Upper lobe of left lung (tissue), 6 donors: ENCODE measurements around the gene NUP98. TPM values are rescaled to one million over a fixed set of nuclear protein-coding genes. Genes with fewer than 3 reads are reported as not detected.

Source experiments
- ATAC-seq, 2 donors: fragments of 200-7000 bp; cut with Tn5 transposase; one replicate each; pipeline ENCODE4 v1.9.1; 2022; ENCODE audit warnings: mild to moderate bottlenecking in 2 of 2, moderate library complexity in 2 of 2; ENCODE audit not compliant: low FRiP score in 2 of 2
- DNase-seq, 2 donors: peaks; one replicate each; pipeline ENCODE4 v3.0.0-alpha.2; 2019 to 2020
- H3K27ac ChIP-seq, 4 donors: fragments of 200-600 bp; sonication (generic); one replicate each; pipeline ENCODE4 v1.5.1; 2016 to 2019
- H3K27me3 ChIP-seq, 4 donors: fragments of 200-600 bp; sonication (generic); one replicate each; pipeline ENCODE4 v1.5.1; 2017 to 2019
- H3K36me3 ChIP-seq, 4 donors: fragments of 200-600 bp; sonication (generic); one replicate each; pipeline ENCODE4 v1.5.1; 2016 to 2019
- H3K4me1 ChIP-seq, 4 donors: fragments of 200-600 bp; sonication (generic); one replicate each; pipeline ENCODE4 v1.5.1; 2018 to 2019
- H3K4me3 ChIP-seq, 4 donors: fragments of 200-600 bp; sonication (generic); one replicate each; pipeline ENCODE4 v1.5.1; 2017 to 2019; ENCODE audit warnings: mild to moderate bottlenecking in 2 of 4, moderate library complexity in 1 of 4
- H3K9me3 ChIP-seq, 4 donors: fragments of 200-600 bp; sonication (generic); one replicate each; pipeline ENCODE4 v1.5.1; 2018 to 2019
- CTCF ChIP-seq, 6 experiments: fragments of 450-650 bp in 4 of 6; fragments of 200-600 bp in 2 of 6; sonication (generic) in 2 of 6; IDR thresholded peaks; one replicate each; pipeline ENCODE4 v1.5.1; 2016 to 2019; ENCODE audit warnings: antibody characterized with exemption in 6 of 6
- EP300 ChIP-seq, 4 donors: sonication (generic); formaldehyde crosslinking; IDR thresholded peaks; one replicate each; pipeline ENCODE4 v1.5.1; 2017; ENCODE audit warnings: antibody characterized with exemption in 4 of 4, control low read depth in 2 of 4
- POLR2A ChIP-seq, 4 donors: fragments of 450-650 bp; IDR thresholded peaks; one replicate each; pipeline ENCODE4 v1.5.1; 2016 to 2017; ENCODE audit warnings: antibody characterized with exemption in 4 of 4, mild to moderate bottlenecking in 2 of 4
- POLR2AphosphoS5 ChIP-seq, 2 donors: sonication (generic); formaldehyde crosslinking; IDR thresholded peaks; one replicate each; pipeline ENCODE4 v1.5.1; 2017; ENCODE audit warnings: antibody characterized with exemption in 2 of 2
- WGBS, 2 donors: methylation state at CpG; one replicate each; pipeline ENCODE4 v1.1.5; 2017 to 2018; 5-methylcytosine and 5-hydroxymethylcytosine counted together
- total RNA-seq, 6 donors: library from RNA; depleted of rRNA in 4 of 6; stranded (reverse); fragments of >200 nt in 4 of 6; gene quantifications; one replicate each; pipeline versions ENCODE4 v1.1.0 to v1.2.1, GENCODE V29; 2016 to 2021
- donor health status: DM: no; HTN: no; CAD: no; lungs with moderate emphysema.
- donor health status: DM: no; HTN: yes; CAD: no; lungs with severe emphysema.

NUP98 gene
- total RNA-seq, 6 donors from 2014 or later, result 66.6 to 127 (median 86.1) TPM

- 71 to 85% methylated on average over 8 to 9 of the region's 9 CpGs for WGBS, 2 donors
- H3K27ac ChIP-seq, result no peak within 1 kb of the TSS
- TF ChIP-seq CTCF (IDR thresholded peaks at IDR 0.05), result no peak
- TF ChIP-seq POLR2A (IDR thresholded peaks at IDR 0.05), result no peak
- TF ChIP-seq POLR2AphosphoS5 (IDR thresholded peaks at IDR 0.05), result no peak
- TF ChIP-seq EP300 (IDR thresholded peaks at IDR 0.05), result no peak
- no peak for DNase-seq
- no peak within 1 kb of the TSS for H3K4me3 ChIP-seq
- ATAC-seq, result peak in 1 of 2 donors; percentile 2
- H3K27me3 ChIP-seq, result no peaks in the 10 kb centered on the region
- no peaks in the 10 kb centered on the region for H3K4me1 ChIP-seq
- H3K9me3 ChIP-seq, result no peaks in the 10 kb centered on the region
- peaks cover 28 to 100% (median 66%) of the 10 kb centered on the region in 4 donors for H3K36me3 ChIP-seq
Measured at GRCh38 chr11:3671334-3672254, 125.8 kb downstream of the NUP98 start, which contains the start of gene CHRNA10. TSS of gene CHRNA10 (minus strand) at chr11:3671384. CDS start at chr11:3671312, 72 bp downstream.

DNA sequence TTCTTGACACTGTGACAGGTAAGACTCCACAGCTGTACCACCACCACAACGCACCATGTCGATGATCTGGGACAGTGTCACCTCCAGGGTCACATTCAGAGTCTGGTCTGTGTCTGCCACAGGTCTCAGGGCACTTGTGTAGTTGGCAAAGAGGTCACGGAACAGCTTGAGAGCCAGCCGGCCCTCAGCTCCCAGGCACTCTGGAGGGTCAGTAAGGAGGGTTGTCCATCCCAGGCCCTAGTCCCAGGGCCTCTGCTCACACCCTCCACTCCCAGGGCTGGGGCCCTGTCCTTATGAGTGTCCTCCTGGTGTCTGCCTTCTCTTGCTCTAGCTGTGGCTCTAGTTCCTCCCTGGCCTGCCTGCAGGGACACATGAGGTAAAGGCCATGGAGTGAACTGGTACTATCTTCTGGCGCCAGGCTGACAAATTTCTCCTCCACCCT, 127.6 kb downstream of the NUP98 start:
- peaks cover 11 to 100% (median 57%) of the 10 kb centered on the region in 4 donors for H3K36me3 ChIP-seq
- DNase-seq, result no peak

DNA sequence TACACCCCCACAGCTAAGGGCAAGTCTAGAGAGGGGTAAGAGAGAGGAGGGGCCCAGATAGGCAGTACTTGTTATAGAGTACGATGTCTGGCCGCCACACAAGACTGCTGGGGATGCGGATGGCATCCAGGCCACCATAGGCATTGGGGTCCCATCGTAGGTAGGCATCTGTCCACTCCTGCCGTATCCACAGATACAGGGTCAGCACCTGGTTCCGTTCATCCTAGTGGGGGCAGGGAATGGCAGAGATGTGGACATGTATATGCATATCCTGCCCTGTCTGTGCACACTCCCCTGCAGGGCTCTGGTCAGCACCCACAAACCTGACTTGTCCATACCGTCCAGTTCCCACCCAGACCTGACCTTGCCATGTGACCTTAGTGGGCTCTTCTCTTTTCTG, 128.2 kb downstream of the NUP98 start:
- 93 to 99% methylated on average over 3 to 7 of the region's 7 CpGs for WGBS, 2 donors
- TF ChIP-seq POLR2A (IDR thresholded peaks at IDR 0.05), result no peak
- TF ChIP-seq CTCF (IDR thresholded peaks at IDR 0.05), result no peak
- TF ChIP-seq POLR2AphosphoS5 (IDR thresholded peaks at IDR 0.05), result no peak
- TF ChIP-seq EP300 (IDR thresholded peaks at IDR 0.05), result no peak
- ATAC-seq (no peak), DNase-seq (no peak)
- H3K4me1 ChIP-seq, result no peaks in the 10 kb centered on the region
- H3K9me3 ChIP-seq, result no peaks in the 10 kb centered on the region
- H3K27me3 ChIP-seq, result no peaks in the 10 kb centered on the region
- H3K27ac ChIP-seq, result no peak overlapping the region
- H3K36me3 ChIP-seq, result peaks cover 6 to 98% (median 54%) of the 10 kb centered on the region in 4 donors
- no peak overlapping the region for H3K4me3 ChIP-seq

More for the DNA sequence above, 127.6 kb downstream of the NUP98 start:
- no peak for TF ChIP-seq EP300 (IDR thresholded peaks at IDR 0.05)
- no peak for TF ChIP-seq POLR2A (IDR thresholded peaks at IDR 0.05)
- TF ChIP-seq CTCF (IDR thresholded peaks at IDR 0.05), result no peak
- TF ChIP-seq POLR2AphosphoS5 (IDR thresholded peaks at IDR 0.05), result no peak
- H3K4me3 ChIP-seq, result no peak overlapping the region
- 93 to 100% methylated on average over 3 to 5 of the region's 5 CpGs for WGBS, 2 donors
- no peak overlapping the region for H3K27ac ChIP-seq
- no peak for ATAC-seq
- no peaks in the 10 kb centered on the region for H3K4me1 ChIP-seq
- H3K9me3 ChIP-seq, result no peaks in the 10 kb centered on the region
- no peaks in the 10 kb centered on the region for H3K27me3 ChIP-seq

- no peak for TF ChIP-seq CTCF (IDR thresholded peaks at IDR 0.05)
- TF ChIP-seq POLR2A (IDR thresholded peaks at IDR 0.05), result no peak
- TF ChIP-seq EP300 (IDR thresholded peaks at IDR 0.05), result no peak
- no peak for TF ChIP-seq POLR2AphosphoS5 (IDR thresholded peaks at IDR 0.05)
- Histone ChIP-seq H3K9me3 (no peaks in the 10 kb centered on the region), H3K36me3 (peaks cover 0 to 81% (median 43%) of the 10 kb centered on the region in 4 donors), H3K27me3 (no peaks in the 10 kb centered on the region), H3K4me3 (no peak overlapping the region), H3K4me1 (no peaks in the 10 kb centered on the region), H3K27ac (no peak overlapping the region)
- ATAC-seq (no peak), DNase-seq (peak in 1 of 2 donors; percentile 83)
- WGBS, 2 donors, result 97 to 98% methylated on average over 75 to 89 of the region's 89 CpGs
Measured at GRCh38 chr11:3667149-3668035, 130.0 kb downstream of the NUP98 start.
